MM.1S (cell line): Measurements from ENCODE around the gene TPRA1.

ENCODE experiments used
- EZH2 ChIP-seq: fragments of 300-600 bp; sonication (generic); optimal IDR thresholded peaks from 2 replicates; pipeline ENCODE3; 2017; ENCODE audit warnings: low read depth, mild to moderate bottlenecking, antibody characterized with exemption, low read length, mixed read lengths
- TF ChIP-seq, protein P1 (sequence below): fragments of 300-600 bp; sonication (generic); IDR thresholded peaks from 2 replicates; pipeline ENCODE4 v1.5.1; 2016; ENCODE audit warnings: antibody characterized with exemption, low read length, mixed read lengths

GRCh38 chr3:127544192-127544802, 46.2 kb downstream of the TPRA1 start:
- TF ChIP-seq EZH2: no peak
- TF ChIP-seq, protein P1, sequence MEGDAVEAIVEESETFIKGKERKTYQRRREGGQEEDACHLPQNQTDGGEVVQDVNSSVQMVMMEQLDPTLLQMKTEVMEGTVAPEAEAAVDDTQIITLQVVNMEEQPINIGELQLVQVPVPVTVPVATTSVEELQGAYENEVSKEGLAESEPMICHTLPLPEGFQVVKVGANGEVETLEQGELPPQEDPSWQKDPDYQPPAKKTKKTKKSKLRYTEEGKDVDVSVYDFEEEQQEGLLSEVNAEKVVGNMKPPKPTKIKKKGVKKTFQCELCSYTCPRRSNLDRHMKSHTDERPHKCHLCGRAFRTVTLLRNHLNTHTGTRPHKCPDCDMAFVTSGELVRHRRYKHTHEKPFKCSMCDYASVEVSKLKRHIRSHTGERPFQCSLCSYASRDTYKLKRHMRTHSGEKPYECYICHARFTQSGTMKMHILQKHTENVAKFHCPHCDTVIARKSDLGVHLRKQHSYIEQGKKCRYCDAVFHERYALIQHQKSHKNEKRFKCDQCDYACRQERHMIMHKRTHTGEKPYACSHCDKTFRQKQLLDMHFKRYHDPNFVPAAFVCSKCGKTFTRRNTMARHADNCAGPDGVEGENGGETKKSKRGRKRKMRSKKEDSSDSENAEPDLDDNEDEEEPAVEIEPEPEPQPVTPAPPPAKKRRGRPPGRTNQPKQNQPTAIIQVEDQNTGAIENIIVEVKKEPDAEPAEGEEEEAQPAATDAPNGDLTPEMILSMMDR: peak; percentile 80
